SK-N-SH treated with all-trans-retinoic acid at 6 μM for 48 hours (cell line): ENCODE results near the gene ARHGEF25.

ENCODE experiments used
- ATAC-seq: fragments of 200-7000 bp; cut with Tn5 transposase; 3 replicates; pipeline ENCODE4 v1.9.1; 2020; ENCODE audit warnings: mild to moderate bottlenecking, moderate library complexity
- ARNTL ChIP-seq: fragments of 450-650 bp; formaldehyde crosslinking; IDR thresholded peaks from 2 replicates; pipeline ENCODE4 v1.5.0; 2020; ENCODE audit warnings: low read depth, mild to moderate bottlenecking, moderate library complexity, borderline replicate concordance
- BACH2 ChIP-seq: fragments of 250-450 bp; sonication (Bioruptor Pico); IDR thresholded peaks from 2 replicates; pipeline ENCODE4 v1.9.0; 2021; ENCODE audit warnings: mild to moderate bottlenecking, borderline replicate concordance
- CREB5 ChIP-seq: fragments of 250-450 bp; sonication (Bioruptor Pico); IDR thresholded peaks from 2 replicates; pipeline ENCODE4 v1.5.1; 2020; ENCODE audit warnings: low read depth, mild to moderate bottlenecking, moderate library complexity
- CSDC2 ChIP-seq: fragments of 250-450 bp; sonication (Bioruptor Pico); IDR thresholded peaks from 2 replicates; pipeline ENCODE4 v1.5.0; 2020; ENCODE audit warnings: mild to moderate bottlenecking, moderate library complexity
- CSRNP3 ChIP-seq: fragments of 250-450 bp; sonication (Bioruptor Pico); IDR thresholded peaks from 2 replicates; pipeline ENCODE4 v1.5.1; 2021; ENCODE audit warnings: mild to moderate bottlenecking, moderate library complexity
- ESRRG ChIP-seq: fragments of 250-450 bp; sonication (Bioruptor Pico); IDR thresholded peaks from 2 replicates; pipeline ENCODE4 v1.6.1; 2021; ENCODE audit warnings: mild to moderate bottlenecking
- GLIS3 ChIP-seq: fragments of 250-450 bp; sonication (Bioruptor Pico); IDR thresholded peaks from 2 replicates; pipeline ENCODE4 v1.5.0; 2020; ENCODE audit warnings: mild to moderate bottlenecking, moderate library complexity
- ISL1 ChIP-seq: fragments of 250-450 bp; sonication (Bioruptor Pico); IDR thresholded peaks from 2 replicates; pipeline ENCODE4 v2.1.2; 2022; ENCODE audit warnings: mild to moderate bottlenecking, moderate library complexity
- OSR1 ChIP-seq: fragments of 250-450 bp; sonication (Bioruptor Pico); IDR thresholded peaks from 2 replicates; pipeline ENCODE4 v1.8.0; 2022; ENCODE audit warnings: moderate library complexity, mild to moderate bottlenecking, inconsistent platforms
- PATZ1 ChIP-seq: fragments of 250-450 bp; sonication (Bioruptor Pico); IDR thresholded peaks from 2 replicates; pipeline ENCODE4 v1.8.0; 2020; ENCODE audit warnings: mild to moderate bottlenecking, moderate library complexity, borderline replicate concordance
- POU6F1 ChIP-seq: fragments of 250-450 bp; sonication (Bioruptor Pico); IDR thresholded peaks from 2 replicates; pipeline ENCODE4 v1.8.0; 2021; ENCODE audit warnings: low read depth, mild to moderate bottlenecking, moderate library complexity, borderline replicate concordance
- PPARA ChIP-seq: fragments of 250-450 bp; sonication (Bioruptor Pico); IDR thresholded peaks from 2 replicates; pipeline ENCODE4 v1.5.0; 2020; ENCODE audit warnings: mild to moderate bottlenecking, borderline replicate concordance
- RARB ChIP-seq: fragments of 250-450 bp; sonication (Bioruptor Pico); IDR thresholded peaks from 2 replicates; pipeline ENCODE4 v1.8.0; 2021; ENCODE audit warnings: mild to moderate bottlenecking, moderate library complexity
- SNAI2 ChIP-seq: fragments of 250-450 bp; sonication (Bioruptor Pico); IDR thresholded peaks from 2 replicates; pipeline ENCODE4 v1.5.0; 2020; ENCODE audit warnings: mild to moderate bottlenecking, moderate library complexity
- TCF4 ChIP-seq: fragments of 250-450 bp; sonication (Bioruptor Pico); IDR thresholded peaks from 2 replicates; pipeline ENCODE4 v1.8.0; 2021; ENCODE audit warnings: mild to moderate bottlenecking, moderate library complexity, borderline replicate concordance
- TOX ChIP-seq: fragments of 250-450 bp; sonication (Bioruptor Pico); IDR thresholded peaks from 2 replicates; pipeline ENCODE4 v1.8.0; 2021; ENCODE audit warnings: mild to moderate bottlenecking, moderate library complexity, borderline replicate concordance
- TSHZ2 ChIP-seq: fragments of 250-450 bp; sonication (Bioruptor Pico); IDR thresholded peaks from 2 replicates; pipeline ENCODE4 v1.5.0; 2020; ENCODE audit warnings: mild to moderate bottlenecking, moderate library complexity
- ZC3H10 ChIP-seq: fragments of 250-450 bp; sonication (Bioruptor Pico); IDR thresholded peaks from 2 replicates; pipeline ENCODE4 v1.5.1; 2021; ENCODE audit warnings: mild to moderate bottlenecking, moderate library complexity
- ZFP3 ChIP-seq: fragments of 250-450 bp; sonication (Bioruptor Pico); IDR thresholded peaks from 2 replicates; pipeline ENCODE4 v1.5.0; 2020; ENCODE audit warnings: mild to moderate bottlenecking, moderate library complexity
- ZFP30 ChIP-seq: fragments of 450-650 bp; formaldehyde crosslinking; IDR thresholded peaks from 2 replicates; pipeline ENCODE4 v1.5.0; 2022; ENCODE audit warnings: mild to moderate bottlenecking, moderate library complexity
- ZNF70 ChIP-seq: fragments of 450-650 bp; formaldehyde crosslinking; IDR thresholded peaks from 2 replicates; pipeline ENCODE4 v1.5.0; 2020; ENCODE audit warnings: mild to moderate bottlenecking, moderate library complexity
- ZNF8 ChIP-seq: fragments of 450-650 bp; formaldehyde crosslinking; IDR thresholded peaks from 2 replicates; pipeline ENCODE4 v1.5.0; 2020; ENCODE audit warnings: mild to moderate bottlenecking, moderate library complexity

Gene ARHGEF25

GRCh38 chr12:57585156-57585555 is 26.1 kb upstream of the ARHGEF25 start:
- TF ChIP-seq ESRRG (CRISPR knock-in tag) (no peak), GLIS3 (CRISPR knock-in tag) (no peak), SNAI2 (CRISPR knock-in tag) (no peak), ISL1 (CRISPR knock-in tag) (no peak), TCF4 (CRISPR knock-in tag) (no peak), RARB (CRISPR knock-in tag) (no peak), POU6F1 (CRISPR knock-in tag) (no peak), PPARA (CRISPR knock-in tag) (no peak), ZNF8 (CRISPR knock-in tag) (no peak), TSHZ2 (CRISPR knock-in tag) (no peak), CSRNP3 (CRISPR knock-in tag) (no peak), TOX (CRISPR knock-in tag) (no peak), CREB5 (CRISPR knock-in tag) (no peak), ZC3H10 (CRISPR knock-in tag) (no peak), BACH2 (CRISPR knock-in tag) (no peak), OSR1 (CRISPR knock-in tag) (no peak), ZNF70 (CRISPR knock-in tag) (no peak), ZFP30 (CRISPR knock-in tag) (no peak)
- ATAC-seq, result no peak

GRCh38 chr12:57586128-57586527 is 25.1 kb upstream of the ARHGEF25 start:
- TF ChIP-seq ZFP3 (CRISPR knock-in tag) (no peak), TCF4 (CRISPR knock-in tag) (no peak), ZNF8 (CRISPR knock-in tag) (no peak), ISL1 (CRISPR knock-in tag) (no peak), PPARA (CRISPR knock-in tag) (no peak), ARNTL (CRISPR knock-in tag) (no peak), PATZ1 (CRISPR knock-in tag) (no peak), TOX (CRISPR knock-in tag) (no peak)
- ATAC-seq, result no peak

- no peak for ATAC-seq
- no peak for TF ChIP-seq TSHZ2 (CRISPR knock-in tag)
- no peak for TF ChIP-seq RARB (CRISPR knock-in tag)
- TF ChIP-seq TCF4 (CRISPR knock-in tag), result no peak
- TF ChIP-seq CSDC2 (CRISPR knock-in tag), result no peak
- TF ChIP-seq ISL1 (CRISPR knock-in tag), result no peak
- TF ChIP-seq ZC3H10 (CRISPR knock-in tag), result no peak
- TF ChIP-seq ZNF70 (CRISPR knock-in tag), result no peak
- TF ChIP-seq CSRNP3 (CRISPR knock-in tag), result no peak
- no peak for TF ChIP-seq PPARA (CRISPR knock-in tag)
Observed at GRCh38 chr12:57586832-57587429, 24.3 kb upstream of the ARHGEF25 start.
